A172 (cell line): ENCODE results near the gene EYS. TPM values are rescaled to one million over a fixed set of nuclear protein-coding genes. Genes with fewer than 3 reads are reported as not detected.
A peak's percentile ranks its signal among the peaks of the same experiment; 100 is the strongest.
"Not testable (repeated sequence)": the region's sequence is repeated elsewhere in the genome, so short reads cannot be mapped to it uniquely, and the experiment has no call there.

ENCODE experiments used
- DNase-seq: peaks from one replicate; pipeline ENCODE4 v3.0.0-alpha.2; 2015; ENCODE audit warnings: low spot score
- total RNA-seq: library from RNA; depleted of rRNA; stranded (reverse); fragments of >200 nt; shearing (Covaris generic); gene quantifications from 2 replicates; pipeline ENCODE4 v1.2.3, GENCODE V29; 2014

EYS gene
- total RNA-seq, 1 experiment from 2014 or later = 0.24 TPM

- peak; percentile 80 for DNase-seq
Measured at GRCh38 chr6:63904650-63905248, 1802.3 kb downstream of the EYS start.

- DNase-seq = peak; percentile 56
Measured at GRCh38 chr6:63899550-63899949, 1807.5 kb downstream of the EYS start.

DNA sequence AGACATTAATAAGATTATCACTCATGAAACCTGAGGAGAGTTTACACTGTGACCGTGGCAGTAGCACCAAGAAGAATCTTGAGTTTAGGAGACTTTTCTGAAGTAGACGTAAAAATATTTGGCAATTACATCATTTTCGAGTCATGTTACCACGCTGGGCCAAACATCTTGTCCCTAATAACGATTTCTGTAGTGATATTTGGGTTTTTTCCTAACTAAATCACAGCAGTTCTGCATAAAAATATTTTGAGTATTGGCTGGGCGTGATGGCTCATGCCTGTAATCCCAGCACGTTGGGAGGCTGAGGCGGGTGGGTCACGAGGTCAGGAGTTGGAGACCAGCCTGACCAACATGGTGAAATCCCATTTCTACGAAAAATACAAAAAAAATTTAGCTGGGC, 1809.1 kb downstream of the EYS start:
- DNase-seq = no peak

DNA sequence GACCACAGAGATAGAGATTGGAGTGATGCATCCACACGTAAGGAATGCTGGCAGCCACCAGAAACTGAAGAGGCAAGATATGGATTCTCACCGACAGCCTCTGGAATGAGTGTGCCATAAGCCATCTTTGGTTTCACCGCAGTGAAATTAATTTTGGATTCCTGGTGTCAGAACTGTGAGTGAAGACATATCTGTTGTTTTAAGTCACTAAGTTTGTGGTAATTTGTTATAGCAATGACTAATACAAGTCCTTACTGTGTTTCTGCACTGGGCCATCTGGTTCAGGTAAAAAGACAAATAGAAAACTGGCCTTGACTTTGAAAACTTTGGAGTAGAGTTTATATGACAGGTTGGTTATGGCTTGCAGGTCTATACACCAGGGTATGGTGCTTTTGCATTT, 1809.6 kb downstream of the EYS start:
- DNase-seq = peak; percentile 73

- no peak for DNase-seq
Measured at GRCh38 chr6:63888416-63888815, 1818.6 kb downstream of the EYS start.

- DNase-seq = not testable (repeated sequence)
Measured at GRCh38 chr6:63887804-63888203, 1819.2 kb downstream of the EYS start.

- no peak for DNase-seq
Measured at GRCh38 chr6:63887002-63887751, 1819.8 kb downstream of the EYS start.

GRCh38 chr6:63886341-63886740, 1820.7 kb downstream of the EYS start:
- no peak for DNase-seq

DNA sequence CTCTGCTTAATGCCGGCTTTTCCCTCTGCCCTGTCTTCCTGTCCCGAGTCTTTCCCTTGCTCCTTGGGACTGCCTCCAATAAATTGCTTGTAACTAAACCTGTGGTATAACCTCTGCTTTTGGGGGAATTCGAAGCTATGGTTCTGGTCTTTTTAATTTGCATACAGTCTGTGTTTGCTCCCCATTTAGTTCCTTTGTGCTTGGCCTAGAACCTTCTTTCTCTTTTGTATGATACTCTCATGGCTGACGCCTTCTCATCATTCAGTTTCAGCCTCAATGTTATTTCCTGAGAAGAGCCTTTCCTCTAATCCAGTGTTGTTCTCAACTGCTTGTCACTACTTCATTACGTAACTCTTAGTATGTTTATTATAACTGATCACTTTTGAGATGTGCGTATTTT, 1823.4 kb downstream of the EYS start:
- DNase-seq = no peak

GRCh38 chr6:63882208-63882607, 1824.8 kb downstream of the EYS start:
- no peak for DNase-seq

DNA sequence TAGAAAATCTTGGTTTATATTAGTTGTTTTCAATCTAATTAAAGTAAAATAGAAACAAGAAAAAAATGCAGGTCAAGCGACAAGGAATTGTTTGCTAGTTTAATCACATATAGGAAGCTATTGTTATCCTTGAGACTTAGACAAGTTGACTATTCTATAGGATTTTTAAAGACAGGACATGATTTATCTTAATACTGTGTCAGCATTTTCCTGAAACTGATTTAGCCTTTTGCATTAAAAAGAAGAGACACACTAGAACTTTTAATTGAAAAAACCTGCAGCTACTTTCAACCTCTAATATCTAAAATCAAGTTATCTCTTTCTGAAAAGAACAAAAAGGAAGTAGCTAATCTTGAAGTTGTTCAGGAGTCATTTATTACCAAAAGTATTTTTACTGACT, 1825.2 kb downstream of the EYS start:
- no peak for DNase-seq

GRCh38 chr6:63872233-63872632, 1834.8 kb downstream of the EYS start:
- DNase-seq = no peak

- no peak for DNase-seq
Measured at GRCh38 chr6:63868351-63868750, 1838.7 kb downstream of the EYS start.

GRCh38 chr6:63864671-63865318, 1842.2 kb downstream of the EYS start:
- no peak for DNase-seq

DNA sequence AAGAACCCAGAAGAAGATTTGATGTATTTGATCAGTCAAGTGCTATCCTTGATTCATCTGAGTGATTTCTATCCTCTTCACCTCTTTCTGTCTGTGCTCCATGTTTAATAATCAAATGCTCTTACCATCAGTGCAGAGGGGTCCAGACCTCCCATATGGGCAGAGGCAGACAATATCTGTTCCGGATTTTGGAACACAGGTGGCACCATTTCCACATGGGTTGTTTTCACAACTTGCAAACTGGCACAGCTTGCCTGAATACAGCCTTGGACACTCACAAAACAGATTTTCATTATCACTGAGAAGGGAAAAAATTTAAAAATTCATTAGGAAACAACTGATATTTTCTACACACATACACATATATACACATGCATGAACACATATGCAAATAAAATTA, 1843.0 kb downstream of the EYS start:
- DNase-seq = no peak

DNA sequence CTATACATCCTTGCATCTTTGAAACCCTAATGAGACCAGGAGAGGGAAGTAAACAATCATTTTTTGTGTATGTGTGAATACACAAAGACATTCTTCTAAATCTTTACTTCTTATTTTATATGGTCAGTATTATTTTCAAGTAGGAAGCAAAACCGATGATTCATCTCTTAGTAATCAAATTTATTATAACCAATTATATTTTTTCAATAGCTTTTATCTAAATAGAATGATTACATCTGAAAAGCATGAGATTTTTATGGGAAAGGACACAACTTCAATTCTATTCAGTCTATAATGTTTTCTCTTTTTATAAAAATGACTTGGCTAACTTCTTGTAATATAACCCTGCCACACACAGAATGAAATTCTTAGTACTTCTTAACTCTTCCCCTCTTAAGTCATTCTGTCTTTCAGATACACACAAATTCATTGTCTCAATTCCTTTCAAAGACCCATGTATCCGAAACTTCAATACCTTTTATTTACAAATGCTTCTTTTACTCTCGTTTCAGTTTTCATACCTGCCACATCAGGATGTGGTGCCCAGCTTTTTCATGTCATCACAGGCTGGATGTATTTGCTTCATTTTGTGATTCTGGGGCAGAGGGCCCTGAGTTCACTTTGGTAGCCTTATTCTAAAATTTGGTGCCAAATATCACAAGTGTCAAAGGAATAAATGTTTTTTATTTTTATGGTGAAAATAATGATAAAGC, 1844.4 kb downstream of the EYS start:
- no peak for DNase-seq

GRCh38 chr6:63859528-63859927, 1847.5 kb downstream of the EYS start:
- DNase-seq = no peak

- DNase-seq = no peak
Measured at GRCh38 chr6:63858691-63859090, 1848.3 kb downstream of the EYS start.

DNA sequence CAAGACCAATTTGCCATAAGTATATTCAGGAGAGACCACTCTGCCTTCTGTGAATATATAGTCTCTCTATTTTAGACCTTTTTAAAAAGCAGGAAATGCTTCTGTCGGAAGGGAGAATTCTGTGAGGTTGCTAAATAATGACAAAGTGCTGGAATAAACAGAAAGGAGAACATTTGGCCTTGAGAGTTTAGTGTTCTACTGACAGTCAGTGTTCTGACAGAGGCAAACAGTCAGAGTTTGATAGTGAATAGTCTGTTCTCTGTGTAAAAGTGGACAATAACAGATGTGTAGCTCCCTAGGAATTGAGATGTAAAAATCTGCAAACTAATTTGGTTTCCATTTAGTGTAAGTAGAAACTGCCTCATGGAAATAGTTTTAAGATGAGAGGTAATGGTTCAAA, 1850.8 kb downstream of the EYS start:
- DNase-seq = no peak

- DNase-seq = no peak
Measured at GRCh38 chr6:63844287-63844686, 1862.7 kb downstream of the EYS start.

DNA sequence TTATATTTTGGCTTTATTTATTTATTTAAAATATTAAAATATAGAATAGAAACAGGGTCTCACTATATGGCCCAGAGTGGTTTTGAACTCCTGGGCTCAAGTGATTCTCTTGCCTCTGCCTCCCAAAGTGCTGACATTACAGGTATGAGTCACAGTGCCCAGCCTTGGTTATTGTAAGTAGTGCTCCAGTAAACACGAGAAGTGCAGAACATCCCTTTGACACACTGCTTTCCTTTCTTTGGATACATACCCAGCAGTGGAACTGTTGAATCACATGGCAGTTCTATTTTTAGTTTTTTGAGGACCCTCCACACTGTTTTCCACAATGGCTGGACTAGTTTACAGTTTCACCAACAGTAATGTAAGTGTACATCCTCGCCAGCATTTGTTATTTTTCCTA, 1867.5 kb downstream of the EYS start:
- DNase-seq = no peak

GRCh38 chr6:63828678-63829077, 1878.3 kb downstream of the EYS start:
- not testable (repeated sequence) for DNase-seq

DNA sequence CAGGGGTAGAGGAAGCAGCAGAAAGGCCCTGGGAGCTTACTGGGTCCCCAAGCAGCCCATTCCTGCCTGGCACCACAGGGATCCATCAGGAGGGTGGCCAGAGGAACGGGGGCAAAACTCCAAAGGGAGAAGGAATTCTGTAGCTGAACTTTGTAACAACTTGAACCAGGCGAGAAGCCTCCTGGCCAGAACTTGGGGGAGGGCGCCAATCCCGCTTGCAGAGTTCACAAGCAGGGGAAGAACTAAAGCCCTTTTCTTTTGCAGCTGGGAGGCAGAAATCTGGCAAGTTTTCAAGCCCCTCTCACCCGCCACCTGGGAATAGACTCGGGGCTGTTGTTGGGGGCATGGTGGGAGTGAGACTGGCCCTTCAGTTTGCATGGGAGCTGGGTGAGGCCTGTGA, 1882.3 kb downstream of the EYS start:
- DNase-seq = no peak
